ENCODE measurements around the gene ATXN7. TPM values are rescaled to one million over a fixed set of nuclear protein-coding genes. Genes with fewer than 3 reads are reported as not detected.

The ATXN7 gene
- total RNA-seq, 1 donor from 2014 or later = 43.2 TPM

DNA sequence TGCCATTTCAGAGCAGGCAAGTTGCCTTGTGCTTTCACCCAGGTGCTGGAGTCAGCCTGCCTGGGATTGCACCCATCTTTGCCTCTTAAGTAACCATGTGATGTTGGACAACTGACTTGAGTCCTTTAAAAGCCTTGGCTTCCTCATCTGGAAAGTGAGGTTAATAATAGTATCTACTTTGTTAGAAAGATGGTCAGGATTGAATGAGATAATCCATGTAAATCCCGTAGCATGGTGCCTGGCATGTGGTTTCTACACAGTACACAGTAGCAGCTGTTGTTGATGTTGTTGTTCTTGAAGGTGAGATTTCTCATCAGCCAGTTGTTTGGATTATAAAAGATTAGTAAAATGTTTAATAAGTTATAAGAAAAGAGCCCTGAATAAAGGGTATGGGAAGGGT is 110.8 kb downstream of the ATXN7 start:
- H3K36me3 ChIP-seq = no peaks in the 10 kb centered on the region
- no peak overlapping the region for H3K4me3 ChIP-seq
- no peaks in the 10 kb centered on the region for H3K27me3 ChIP-seq
- no peaks in the 10 kb centered on the region for H3K9me3 ChIP-seq
- TF ChIP-seq CTCF (IDR thresholded peaks at IDR 0.05) (no peak), POLR2AphosphoS5 (IDR thresholded peaks at IDR 0.05; ENCODE audit: insufficient read depth in 1 of 2, low read depth in 1 of 2) (no peak)
- DNase-seq (ENCODE audit: extremely low spot score in 2 of 2) = no peak
- intact Hi-C loops (cut with DNase I) = no loop called here
- H3K27ac ChIP-seq = no peak overlapping the region
- peaks cover 91% of the 10 kb centered on the region for H3K4me1 ChIP-seq

DNA sequence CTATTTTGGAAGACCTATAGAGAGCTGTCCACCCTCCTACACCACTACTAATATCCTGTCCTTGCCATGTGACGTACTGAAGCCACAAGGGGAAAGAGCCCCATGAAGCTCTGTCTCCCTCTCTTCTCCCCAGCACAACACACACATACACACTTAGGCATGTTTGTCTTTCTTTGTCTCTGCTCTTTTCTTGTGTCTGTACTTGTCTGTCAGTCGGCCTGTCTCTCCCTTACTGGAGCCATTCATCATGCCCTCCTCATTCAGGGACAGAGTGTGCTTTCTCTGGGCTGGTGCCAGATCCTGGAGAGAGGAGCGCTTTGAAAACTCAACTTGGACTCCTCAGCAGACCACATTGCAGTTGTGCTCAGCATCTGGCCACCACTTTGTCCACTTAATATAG is 112.1 kb downstream of the ATXN7 start:
- peaks cover 0 to 2% of the 10 kb centered on the region in 2 donors for H3K36me3 ChIP-seq
- H3K9me3 ChIP-seq = no peaks in the 10 kb centered on the region
- peaks cover 85% of the 10 kb centered on the region for H3K4me1 ChIP-seq
- H3K27ac ChIP-seq = peak overlapping the region; percentile 45
- no peak overlapping the region for H3K4me3 ChIP-seq
- H3K27me3 ChIP-seq = no peaks in the 10 kb centered on the region
- no peak for DNase-seq (ENCODE audit: extremely low spot score in 2 of 2)
- intact Hi-C loops (cut with DNase I) = no loop called here
- TF ChIP-seq CTCF (IDR thresholded peaks at IDR 0.05) (no peak), POLR2AphosphoS5 (IDR thresholded peaks at IDR 0.05; ENCODE audit: insufficient read depth in 1 of 2, low read depth in 1 of 2) (no peak), POLR2A (IDR thresholded peaks at IDR 0.05) (no peak)

DNA sequence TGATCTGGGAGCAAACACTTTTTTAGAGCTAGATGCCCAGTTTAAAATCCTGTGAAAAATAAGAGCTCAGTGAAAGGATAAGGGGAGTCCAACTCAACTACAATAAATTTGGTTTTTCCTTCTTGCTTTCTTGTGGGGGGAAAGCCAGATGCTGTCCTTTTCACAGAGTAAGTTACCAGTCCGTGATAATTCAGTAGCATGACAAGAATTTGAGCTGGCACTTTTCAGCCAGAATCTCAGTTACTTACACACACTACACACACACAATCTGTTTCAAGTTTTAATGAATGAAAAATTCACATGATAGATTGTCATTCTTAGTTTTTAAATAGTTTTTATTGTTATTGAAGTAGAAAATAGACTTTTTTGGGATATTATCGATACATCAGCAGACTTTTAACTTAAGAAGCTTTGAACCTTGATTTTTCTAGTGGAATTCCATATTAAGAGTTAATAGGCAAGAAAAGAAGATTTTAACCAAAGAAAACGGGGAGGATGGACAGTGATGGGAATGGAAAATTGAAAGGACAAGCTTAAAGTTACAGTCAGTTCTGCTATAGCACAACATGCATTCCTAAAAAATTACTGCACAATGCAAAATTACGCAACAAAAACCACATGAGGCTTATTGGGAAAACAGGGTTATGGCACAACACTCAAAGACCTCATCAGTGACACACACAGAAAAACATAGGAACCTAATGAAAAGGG is 112.6 kb downstream of the ATXN7 start:
- Histone ChIP-seq H3K27ac (peak overlapping the region; percentile 59), H3K4me3 (no peak overlapping the region), H3K36me3 (peaks cover 0 to 8% of the 10 kb centered on the region in 2 donors), H3K9me3 (no peaks in the 10 kb centered on the region), H3K4me1 (peaks cover 84% of the 10 kb centered on the region), H3K27me3 (no peaks in the 10 kb centered on the region)
- TF ChIP-seq CTCF (IDR thresholded peaks at IDR 0.05) (no peak), POLR2AphosphoS5 (IDR thresholded peaks at IDR 0.05; ENCODE audit: insufficient read depth in 1 of 2, low read depth in 1 of 2) (peak; percentile 13 to 90)
- no peak for DNase-seq (ENCODE audit: extremely low spot score in 2 of 2)
- intact Hi-C loops (cut with DNase I) = no loop called here

DNA sequence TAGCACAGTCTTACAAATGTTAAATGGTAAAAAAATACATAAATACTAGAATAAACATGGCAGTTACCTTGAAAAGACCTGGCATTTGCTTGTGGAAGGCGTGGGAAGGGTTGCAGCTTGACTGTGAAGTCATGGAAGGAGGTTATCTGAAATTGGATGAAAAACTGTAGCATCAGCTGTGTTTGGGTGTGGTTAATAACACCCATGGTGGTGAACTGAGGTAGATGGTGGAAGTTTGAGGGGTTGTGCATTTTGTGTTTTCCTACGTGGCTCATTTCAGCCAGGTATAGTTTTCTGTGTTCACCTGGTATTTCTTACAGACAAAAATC is 113.2 kb downstream of the ATXN7 start:
- H3K27ac ChIP-seq = peak overlapping the region; percentile 59
- no peak for DNase-seq (ENCODE audit: extremely low spot score in 2 of 2)
- TF ChIP-seq CTCF (IDR thresholded peaks at IDR 0.05) (no peak), POLR2A (IDR thresholded peaks at IDR 0.05) (no peak), POLR2AphosphoS5 (IDR thresholded peaks at IDR 0.05; ENCODE audit: insufficient read depth in 1 of 2, low read depth in 1 of 2) (no peak)
- no peak overlapping the region for H3K4me3 ChIP-seq
- intact Hi-C loops (cut with DNase I) = no loop called here
- no peaks in the 10 kb centered on the region for H3K9me3 ChIP-seq
- H3K27me3 ChIP-seq = no peaks in the 10 kb centered on the region
- peaks cover 0 to 11% of the 10 kb centered on the region in 2 donors for H3K36me3 ChIP-seq
- peaks cover 82% of the 10 kb centered on the region for H3K4me1 ChIP-seq

DNA sequence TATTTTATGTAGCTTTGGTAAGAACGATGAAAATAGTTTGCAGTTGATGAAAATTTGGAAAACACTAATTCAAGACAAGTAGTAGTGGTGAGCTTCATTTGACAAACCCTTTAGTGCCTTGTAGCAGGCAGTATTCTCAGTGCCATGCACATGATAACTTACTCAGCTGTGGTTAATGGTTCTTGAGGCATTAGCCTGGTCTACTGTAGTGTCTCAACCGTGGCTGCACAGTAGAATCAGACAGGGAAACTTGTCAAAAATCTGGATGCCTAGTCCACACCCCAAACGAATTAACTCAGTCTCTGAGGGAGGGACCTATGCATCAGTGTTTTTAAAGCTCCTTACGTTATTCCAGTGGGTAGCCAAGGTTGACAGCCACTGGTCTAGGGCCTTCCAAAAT is 114.2 kb downstream of the ATXN7 start:
- H3K4me3 ChIP-seq = no peak overlapping the region
- H3K36me3 ChIP-seq = peaks cover 0 to 13% of the 10 kb centered on the region in 2 donors
- H3K27ac ChIP-seq = peak overlapping the region; percentile 38
- H3K27me3 ChIP-seq = no peaks in the 10 kb centered on the region
- peaks cover 71% of the 10 kb centered on the region for H3K4me1 ChIP-seq
- intact Hi-C loops (cut with DNase I) = no loop called here
- TF ChIP-seq CTCF (IDR thresholded peaks at IDR 0.05) = no peak
- TF ChIP-seq POLR2A (IDR thresholded peaks at IDR 0.05) = no peak
- no peak for TF ChIP-seq POLR2AphosphoS5 (IDR thresholded peaks at IDR 0.05; ENCODE audit: insufficient read depth in 1 of 2, low read depth in 1 of 2)
- DNase-seq (ENCODE audit: extremely low spot score in 2 of 2) = no peak
- H3K9me3 ChIP-seq = no peaks in the 10 kb centered on the region
